GM12864 (cell line): Measurements from ENCODE around the gene CCDC157.

ENCODE experiments used
- DNase-seq: peaks from one replicate; pipeline ENCODE4 v3.0.0-alpha.2; 2011; ENCODE audit warnings: low read depth
- H3K4me3 ChIP-seq: 2 replicates; pipeline ENCODE4 v1.5.1; 2011; ENCODE audit warnings: mild to moderate bottlenecking, low read depth, low read length, control low read depth
- TF ChIP-seq, protein P1 (sequence below): IDR thresholded peaks from 2 replicates; pipeline ENCODE4 v1.5.1; 2011; ENCODE audit warnings: low read depth, mild to moderate bottlenecking, moderate library complexity, low read length, control low read depth, inconsistent platforms; ENCODE audit errors: missing control alignments

Gene CCDC157

DNA sequence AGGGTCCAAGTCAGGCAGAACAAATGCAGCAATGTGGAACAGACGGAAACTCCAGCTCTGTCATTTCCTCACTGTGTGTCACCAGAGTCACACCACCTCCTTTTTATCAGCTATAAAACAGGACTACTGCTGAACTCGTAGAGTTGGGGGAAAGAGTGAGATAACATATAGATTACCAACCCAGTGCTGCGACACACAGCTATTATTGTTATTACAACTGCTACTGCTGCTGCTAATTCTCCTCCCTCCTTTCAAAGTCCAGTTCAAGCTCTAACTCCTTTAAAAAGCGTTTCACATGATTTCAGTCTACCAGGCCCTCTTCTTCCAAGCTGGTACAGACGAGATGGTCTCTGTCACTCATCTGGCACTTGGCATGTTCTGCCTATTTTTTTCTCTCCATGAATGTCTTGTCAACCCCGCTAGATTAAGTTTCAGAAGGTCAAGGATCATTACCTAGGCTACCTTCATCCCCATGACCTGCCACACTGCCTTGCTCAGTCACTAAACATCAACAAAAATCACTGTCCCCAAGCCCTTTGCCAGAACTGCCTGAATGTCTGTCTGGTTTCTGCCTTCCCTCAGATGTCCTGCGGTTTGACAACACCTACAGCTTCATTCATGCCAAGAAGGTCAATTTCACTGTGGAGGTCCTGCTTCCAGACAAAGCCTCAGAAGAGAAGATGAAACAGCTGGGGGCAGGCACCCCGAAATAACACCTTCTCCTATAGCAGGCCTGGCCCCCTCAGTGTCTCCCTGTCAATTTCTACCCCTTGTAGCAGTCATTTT lies 65.1 kb downstream of the CCDC157 start:
- H3K4me3 ChIP-seq: peak overlapping the region; percentile 72; the same call in 1 of the 2 replicates
- DNase-seq: no peak
- TF ChIP-seq, protein P1, sequence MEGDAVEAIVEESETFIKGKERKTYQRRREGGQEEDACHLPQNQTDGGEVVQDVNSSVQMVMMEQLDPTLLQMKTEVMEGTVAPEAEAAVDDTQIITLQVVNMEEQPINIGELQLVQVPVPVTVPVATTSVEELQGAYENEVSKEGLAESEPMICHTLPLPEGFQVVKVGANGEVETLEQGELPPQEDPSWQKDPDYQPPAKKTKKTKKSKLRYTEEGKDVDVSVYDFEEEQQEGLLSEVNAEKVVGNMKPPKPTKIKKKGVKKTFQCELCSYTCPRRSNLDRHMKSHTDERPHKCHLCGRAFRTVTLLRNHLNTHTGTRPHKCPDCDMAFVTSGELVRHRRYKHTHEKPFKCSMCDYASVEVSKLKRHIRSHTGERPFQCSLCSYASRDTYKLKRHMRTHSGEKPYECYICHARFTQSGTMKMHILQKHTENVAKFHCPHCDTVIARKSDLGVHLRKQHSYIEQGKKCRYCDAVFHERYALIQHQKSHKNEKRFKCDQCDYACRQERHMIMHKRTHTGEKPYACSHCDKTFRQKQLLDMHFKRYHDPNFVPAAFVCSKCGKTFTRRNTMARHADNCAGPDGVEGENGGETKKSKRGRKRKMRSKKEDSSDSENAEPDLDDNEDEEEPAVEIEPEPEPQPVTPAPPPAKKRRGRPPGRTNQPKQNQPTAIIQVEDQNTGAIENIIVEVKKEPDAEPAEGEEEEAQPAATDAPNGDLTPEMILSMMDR: no peak

DNA sequence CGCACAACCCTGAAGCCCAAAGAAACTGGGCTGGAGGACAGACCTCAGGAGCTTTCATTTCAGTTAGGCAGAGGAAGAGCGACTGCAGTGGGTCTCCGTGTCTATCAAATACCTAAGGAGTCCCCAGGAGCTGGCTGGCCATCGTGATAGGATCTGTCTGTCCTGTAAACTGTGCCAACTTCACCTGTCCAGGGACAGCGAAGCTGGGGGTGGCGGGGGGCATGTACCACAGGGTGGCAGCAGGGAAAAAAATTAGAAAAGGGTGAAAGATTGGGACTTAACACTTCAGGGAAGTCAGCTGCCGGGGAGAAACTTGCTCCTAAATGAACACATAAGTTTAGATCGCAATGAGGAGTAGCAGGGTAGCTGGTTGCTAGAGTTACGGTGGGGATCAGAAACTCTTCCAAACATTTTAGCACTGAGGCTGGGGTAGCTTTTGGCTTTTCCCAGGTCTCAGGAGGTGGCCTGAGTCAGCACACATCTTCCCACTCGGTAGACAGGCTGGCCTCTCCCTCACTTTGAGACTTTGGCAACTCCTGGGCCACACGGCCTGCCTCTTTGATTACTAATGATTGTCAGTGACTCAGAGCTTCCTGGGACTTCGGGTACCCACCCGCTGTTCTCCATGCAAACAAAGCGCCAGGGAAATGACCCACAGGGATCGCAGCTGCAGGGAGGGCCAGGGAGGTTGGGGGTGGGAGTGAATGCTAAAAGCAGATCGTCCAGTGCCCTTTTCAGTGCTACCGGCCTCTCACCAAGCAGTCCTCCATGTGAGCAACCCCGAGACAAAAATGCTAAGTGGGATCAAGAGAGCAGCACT lies 65.9 kb downstream of the CCDC157 start:
- peak overlapping the region; percentile 72 for H3K4me3 ChIP-seq
- no peak for DNase-seq
- TF ChIP-seq, protein P1: no peak

DNA sequence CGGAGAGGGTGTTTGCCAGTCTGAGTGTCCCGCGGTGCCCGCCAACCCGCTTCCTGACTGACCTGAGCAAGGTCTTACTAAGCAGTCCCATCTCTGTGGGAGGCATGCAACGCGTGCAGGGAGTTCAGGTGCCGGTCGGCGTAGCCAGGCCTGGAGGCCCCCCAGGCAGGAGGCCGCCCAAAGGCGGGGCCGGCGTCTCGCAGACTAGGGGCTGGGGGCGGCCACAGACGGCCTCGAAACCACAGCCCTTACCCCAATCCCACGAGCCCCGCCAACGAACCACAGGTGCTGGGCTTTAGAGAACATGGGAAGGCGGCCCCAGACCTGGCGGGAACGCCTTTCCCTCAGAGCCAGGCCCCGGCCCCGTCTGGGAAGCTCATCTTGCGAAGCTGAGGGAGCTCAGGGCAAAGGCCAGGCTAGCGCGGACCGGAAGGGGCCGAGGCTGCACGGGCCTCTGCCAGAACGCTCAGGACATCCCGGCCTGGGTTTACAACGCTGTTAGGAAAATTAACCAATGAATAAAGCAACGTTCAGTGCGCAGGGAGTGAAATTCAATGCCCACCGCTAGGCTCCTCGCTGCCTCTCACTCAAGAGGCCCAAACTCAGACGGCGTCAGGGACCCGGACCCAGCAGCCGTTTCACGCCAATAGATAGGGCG lies 66.6 kb downstream of the CCDC157 start:
- peak overlapping the region; percentile 72 for H3K4me3 ChIP-seq
- TF ChIP-seq, protein P1: no peak
- DNase-seq: no peak

DNA sequence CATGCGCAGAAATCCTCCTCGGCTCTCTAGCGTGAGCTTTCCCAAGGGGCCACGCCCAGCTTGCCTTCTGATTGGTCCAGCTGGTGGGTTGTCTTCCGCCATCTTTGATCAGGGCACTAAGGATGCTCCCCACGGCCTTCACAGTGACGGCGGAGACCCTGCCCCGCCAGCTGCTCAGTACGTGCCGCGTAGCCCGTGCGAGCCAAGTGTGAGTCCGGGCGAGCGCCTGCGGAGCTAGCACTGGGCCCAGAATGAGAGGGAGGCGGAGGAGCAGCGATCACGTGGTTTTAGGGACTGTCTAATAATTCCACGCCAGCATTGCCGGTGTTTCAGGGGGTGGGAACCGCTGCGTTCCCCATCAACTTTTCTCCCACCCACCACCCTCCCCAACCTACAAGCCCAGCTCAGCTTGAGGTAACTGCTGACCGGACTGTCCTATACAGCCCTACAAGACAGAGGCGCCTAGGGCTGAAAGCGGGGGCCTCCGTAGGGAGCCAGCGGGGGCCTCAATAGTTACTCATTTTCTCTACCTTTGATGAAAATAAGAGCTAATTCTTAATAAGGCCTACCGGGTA lies 67.2 kb downstream of the CCDC157 start:
- DNase-seq: peak; percentile 99
- peak overlapping the region; percentile 72 for H3K4me3 ChIP-seq
- TF ChIP-seq, protein P1: no peak

DNA sequence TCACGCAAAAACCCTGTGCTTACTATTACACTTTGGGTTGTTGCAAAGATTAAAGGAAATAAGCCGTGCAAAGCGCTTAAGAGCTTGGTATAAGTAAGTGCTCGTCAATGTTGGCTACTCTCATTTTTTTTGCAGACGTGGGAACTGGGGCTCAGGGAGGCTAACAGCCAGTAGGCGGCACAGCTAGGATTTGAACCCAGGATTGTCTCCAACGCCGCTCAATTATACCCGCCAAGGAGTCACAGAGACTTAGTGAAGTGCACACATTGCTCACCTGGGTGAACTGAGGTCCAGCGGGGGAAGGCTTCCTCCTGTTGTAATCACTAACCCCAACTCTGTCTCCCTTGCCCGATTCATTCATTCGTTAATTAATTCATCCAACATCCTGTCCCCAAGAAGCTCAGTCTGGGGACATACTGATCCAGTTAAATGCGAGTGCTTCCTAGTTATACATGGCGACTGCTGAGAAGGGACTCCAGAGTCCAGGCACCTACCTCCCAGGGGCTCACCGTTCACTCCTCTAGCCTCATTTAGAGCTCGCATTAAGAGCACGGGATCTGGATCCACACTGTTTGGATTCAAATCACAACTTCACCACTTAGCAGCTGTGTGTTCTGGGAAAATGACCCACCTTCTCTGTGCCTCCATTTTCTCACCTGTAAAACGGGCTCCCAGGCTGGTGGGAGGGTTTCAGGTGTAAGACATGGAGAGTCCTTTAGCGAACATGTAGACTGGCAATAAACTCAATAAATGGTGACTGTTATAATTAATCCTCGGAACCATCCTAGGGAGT lies 67.9 kb downstream of the CCDC157 start:
- TF ChIP-seq, protein P1: peak; percentile 27
- DNase-seq: no peak

DNA sequence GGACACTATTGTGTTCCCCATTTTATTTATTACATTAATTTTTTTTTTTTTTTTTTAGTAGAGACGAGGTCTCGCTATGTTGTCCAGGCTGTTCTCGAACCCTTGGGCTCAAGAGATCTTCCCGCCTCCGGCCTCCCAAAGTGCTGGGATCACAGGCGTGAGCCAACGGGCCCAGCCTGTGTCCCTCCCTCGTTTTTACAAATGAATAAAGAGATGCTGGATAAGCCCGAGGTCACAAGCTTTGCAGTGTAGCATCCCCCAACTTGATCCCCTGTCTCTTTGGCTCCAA lies 68.5 kb downstream of the CCDC157 start:
- DNase-seq: no peak
- TF ChIP-seq, protein P1: no peak
- H3K4me3 ChIP-seq: peak overlapping the region; percentile 62

More for the DNA sequence above, 67.9 kb downstream of the CCDC157 start:
- H3K4me3 ChIP-seq: peak overlapping the region; percentile 62
